GM21526 (cell line): ENCODE results near the gene ARHGAP31.
A peak's percentile ranks its signal among the peaks of the same experiment; 100 is the strongest.
"Not testable (repeated sequence)": the region's sequence is repeated elsewhere in the genome, so short reads cannot be mapped to it uniquely, and the experiment has no call there.

ENCODE experiments used
- ATAC-seq: cut with Tn5 transposase; IDR thresholded peaks from one replicate; pipeline ENCODE4 v1.9.1; 2021; ENCODE audit warnings: moderate library complexity; ENCODE audit not compliant: unreplicated experiment, low FRiP score

Gene ARHGAP31

DNA sequence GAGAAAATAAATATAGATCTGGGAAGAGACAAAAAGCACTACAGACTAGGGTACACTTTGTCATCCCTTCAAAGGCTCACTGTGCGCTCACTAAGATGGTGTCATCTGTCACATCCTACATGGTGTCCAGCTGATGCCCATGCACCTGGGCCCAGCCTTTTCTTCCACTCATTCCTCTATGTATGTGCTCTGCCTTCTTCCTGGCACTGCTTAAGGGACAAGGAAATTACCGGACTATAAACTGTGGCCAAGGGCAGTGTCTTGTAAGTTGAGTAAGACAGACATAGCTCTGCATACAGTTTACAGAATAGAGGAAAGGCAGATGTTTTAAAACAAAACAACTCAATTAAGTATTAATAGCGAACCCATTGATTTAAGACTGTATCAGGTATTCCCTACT is 52.9 kb downstream of the ARHGAP31 start:
- no peak for ATAC-seq

GRCh38 chr3:119349354-119350041 is 55.3 kb downstream of the ARHGAP31 start:
- ATAC-seq, result no peak

- no peak for ATAC-seq
Measured at GRCh38 chr3:119350114-119350513, 55.9 kb downstream of the ARHGAP31 start.

DNA sequence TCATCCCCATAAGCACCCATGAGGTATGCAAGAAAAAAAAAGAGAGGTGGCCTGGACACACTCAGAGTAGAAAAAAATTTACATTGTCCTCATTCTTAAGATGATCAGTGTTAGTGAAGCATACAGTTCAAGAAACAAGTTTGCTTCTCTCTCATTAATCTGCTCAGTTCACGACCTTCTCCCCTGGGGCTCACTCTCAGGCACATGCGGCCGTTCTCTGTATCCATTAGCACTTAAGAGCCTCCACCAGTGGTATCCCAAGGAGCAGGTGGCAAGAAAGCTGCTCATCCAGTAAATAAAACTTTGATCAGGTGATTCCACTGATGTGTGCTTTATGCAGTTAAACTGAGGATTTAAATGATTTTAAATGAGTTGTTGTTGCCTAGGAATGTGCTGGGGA is 57.4 kb downstream of the ARHGAP31 start:
- no peak for ATAC-seq

DNA sequence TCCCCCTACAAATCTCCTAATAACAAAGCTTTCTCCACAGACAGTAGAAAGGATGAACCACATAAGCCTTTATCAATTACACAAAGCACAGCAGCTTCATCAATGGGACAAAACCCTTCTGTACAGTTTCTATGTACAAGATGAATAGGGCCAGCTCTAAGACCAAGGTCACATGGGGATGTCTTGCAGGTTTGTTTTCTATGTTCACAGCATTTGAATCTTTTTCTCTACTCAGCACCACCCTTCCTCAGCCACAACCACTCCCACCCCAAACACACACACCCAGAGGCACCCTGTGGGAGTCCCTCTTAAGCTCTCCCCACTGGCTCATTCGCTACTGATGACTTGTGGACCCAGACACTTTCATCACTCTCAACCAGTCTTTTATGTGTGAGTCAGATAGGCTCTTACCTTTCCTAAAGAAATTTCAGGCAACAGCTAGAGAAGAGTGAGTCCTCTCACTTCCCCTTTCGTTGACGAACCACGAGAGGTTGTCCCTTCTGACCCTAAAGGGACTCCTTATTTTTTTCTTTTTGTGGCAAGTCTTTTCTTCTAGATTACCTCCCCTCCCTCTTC is 57.9 kb downstream of the ARHGAP31 start:
- peak; percentile 97 for ATAC-seq

- ATAC-seq, result no peak
Measured at GRCh38 chr3:119352863-119353527, 58.8 kb downstream of the ARHGAP31 start.

DNA sequence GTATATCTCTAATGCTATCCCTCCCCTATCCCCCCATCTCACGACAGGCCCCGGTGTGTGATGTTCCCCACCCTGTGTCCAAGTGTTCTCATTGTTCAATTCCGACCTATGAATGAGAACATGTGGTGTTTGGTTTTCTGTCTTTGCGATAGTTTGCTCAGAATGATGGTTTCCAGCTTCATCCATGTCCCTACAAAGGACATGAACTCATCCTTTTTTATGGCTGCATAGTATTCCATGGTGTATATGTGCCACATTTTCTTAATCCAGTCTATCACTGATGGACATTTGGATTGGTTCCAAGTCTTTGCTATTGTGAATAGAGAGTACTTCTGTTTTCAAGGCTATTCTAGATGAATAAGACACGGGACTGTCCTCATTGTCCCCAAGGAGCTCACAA is 61.4 kb downstream of the ARHGAP31 start:
- not testable (repeated sequence) for ATAC-seq

DNA sequence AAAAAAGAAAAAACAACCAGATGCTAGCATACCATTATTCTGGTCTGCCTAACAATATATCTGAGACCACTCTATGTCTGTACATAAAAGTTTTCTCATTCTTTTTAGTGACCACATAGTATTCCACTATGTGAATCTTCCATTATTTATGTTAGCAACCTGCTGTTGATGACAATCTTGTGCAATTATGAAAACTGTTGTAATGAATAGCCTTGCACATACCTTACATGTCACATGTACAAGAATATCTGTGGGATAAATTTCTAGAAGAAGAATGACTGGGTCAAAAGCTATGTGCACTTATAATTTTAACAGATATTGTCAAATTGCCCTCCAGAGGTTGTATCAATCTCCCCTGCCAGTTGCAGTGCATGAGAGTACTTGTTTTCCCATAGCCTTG is 62.5 kb downstream of the ARHGAP31 start:
- no peak for ATAC-seq

DNA sequence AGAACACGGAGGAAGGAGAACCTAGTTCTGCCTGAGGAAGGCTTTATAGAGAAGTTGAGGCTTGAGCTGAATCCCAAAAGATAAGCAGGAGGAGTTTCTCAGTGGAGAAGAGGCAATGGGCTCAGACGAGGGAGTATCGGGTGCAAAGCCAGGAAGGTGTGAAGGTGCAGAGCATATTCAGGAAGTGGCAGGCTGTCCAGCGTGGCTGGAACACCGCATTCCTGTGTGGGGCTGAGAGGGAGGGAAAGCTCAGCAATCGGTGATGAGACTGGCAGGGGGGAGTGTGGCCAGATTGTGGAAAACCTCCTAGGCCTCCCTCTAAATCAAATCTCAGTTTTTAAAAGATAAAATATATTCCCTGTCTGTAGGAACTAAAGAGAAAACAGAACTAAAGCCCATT is 63.0 kb downstream of the ARHGAP31 start:
- no peak for ATAC-seq

- ATAC-seq, result peak; percentile 72
Measured at GRCh38 chr3:119359476-119360326, 65.5 kb downstream of the ARHGAP31 start.

DNA sequence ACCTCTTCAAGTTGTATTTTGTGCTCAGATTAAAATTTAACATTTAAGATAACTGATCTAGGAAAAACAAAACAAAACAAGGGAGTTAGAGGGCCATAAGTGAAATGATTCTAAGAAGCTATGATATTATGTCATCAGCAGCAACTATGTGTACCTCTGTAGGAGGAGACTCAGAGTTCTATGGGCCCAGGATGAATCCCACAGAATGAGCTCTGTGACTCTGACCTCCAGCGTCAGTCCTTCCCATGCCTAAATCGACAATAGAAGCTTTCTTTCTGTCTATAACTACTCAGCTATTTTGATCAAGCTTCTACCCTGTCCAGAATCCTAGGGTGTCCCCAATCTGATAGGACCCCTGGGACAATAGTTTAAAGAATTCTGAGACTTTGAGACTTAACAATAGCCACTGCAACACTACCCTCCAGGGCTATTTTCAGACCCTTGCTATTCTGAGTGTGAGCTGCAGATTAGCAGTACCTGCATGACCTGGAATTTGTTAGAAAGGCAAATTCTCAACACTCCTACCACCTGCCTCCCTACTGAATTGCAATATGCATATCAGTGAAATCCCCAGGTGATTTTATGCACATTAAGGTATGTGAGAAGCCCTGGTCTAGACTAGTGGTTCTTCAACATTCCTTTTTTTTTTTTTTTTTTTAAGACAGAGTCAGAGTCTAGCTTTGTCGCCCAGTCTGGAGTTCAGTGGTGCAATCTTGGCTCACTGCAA is 66.7 kb downstream of the ARHGAP31 start:
- ATAC-seq, result no peak

GRCh38 chr3:119362010-119362409 is 67.8 kb downstream of the ARHGAP31 start:
- ATAC-seq, result no peak

DNA sequence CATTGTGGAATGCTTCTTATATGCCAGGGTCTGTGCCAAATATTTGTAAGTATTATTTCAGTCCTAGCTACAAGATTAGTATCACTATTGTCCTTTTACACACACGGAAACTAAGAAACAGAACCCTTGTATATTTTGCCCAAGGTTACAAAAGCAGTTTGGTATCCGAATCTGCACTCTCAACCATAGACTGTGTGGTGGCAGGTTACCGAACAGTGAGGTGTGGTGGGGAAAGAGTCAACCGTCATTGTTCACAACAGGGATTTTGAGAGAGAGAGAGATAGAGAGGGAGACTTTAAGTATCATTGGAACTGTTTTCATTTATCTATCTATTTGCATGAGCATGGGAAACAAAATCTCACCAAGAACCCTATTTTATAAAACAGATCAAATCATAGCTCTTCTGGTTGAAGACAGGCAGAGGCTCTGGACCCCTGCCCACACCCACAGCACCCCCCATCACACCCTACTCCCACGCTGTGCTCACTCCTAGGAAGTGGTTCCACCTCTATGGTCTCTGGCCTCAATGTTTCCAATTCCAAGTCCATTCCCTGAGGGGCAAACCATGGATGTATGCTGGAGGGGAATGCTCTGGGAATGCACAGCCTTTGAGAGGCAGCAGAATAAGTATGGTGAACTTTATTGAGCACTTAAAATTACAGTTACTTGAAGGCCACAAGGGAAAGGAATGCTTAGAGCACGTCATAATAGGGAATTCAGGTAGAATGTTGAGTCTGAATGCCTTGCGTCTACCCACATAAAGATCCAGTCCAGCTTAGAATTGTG is 69.0 kb downstream of the ARHGAP31 start:
- ATAC-seq, result no peak

- ATAC-seq, result no peak
Measured at GRCh38 chr3:119364401-119364800, 70.2 kb downstream of the ARHGAP31 start.

GRCh38 chr3:119365418-119365817 is 71.2 kb downstream of the ARHGAP31 start:
- no peak for ATAC-seq

DNA sequence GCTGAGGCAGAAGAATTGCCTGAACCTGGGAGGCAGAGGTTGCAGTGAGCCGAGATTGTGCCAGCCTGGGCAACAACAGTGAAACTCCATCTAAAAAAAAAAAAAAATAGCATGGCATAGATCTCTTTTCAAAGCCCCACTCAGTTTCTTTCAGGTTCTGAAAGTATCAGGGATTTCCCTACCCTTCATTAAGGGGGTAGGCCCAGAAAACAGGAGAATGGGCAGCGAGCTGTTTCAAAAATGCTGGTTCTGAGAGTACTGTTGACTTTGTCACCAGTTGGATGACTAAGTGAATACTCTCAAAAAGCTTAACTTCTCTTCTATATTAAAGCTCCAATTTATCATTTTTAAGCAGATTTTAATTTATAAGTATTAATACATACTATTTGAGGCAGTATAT is 72.8 kb downstream of the ARHGAP31 start:
- no peak for ATAC-seq

- no peak for ATAC-seq
Measured at GRCh38 chr3:119368298-119368697, 74.1 kb downstream of the ARHGAP31 start.

- not testable (repeated sequence) for ATAC-seq
Measured at GRCh38 chr3:119371786-119372185, 77.6 kb downstream of the ARHGAP31 start.

DNA sequence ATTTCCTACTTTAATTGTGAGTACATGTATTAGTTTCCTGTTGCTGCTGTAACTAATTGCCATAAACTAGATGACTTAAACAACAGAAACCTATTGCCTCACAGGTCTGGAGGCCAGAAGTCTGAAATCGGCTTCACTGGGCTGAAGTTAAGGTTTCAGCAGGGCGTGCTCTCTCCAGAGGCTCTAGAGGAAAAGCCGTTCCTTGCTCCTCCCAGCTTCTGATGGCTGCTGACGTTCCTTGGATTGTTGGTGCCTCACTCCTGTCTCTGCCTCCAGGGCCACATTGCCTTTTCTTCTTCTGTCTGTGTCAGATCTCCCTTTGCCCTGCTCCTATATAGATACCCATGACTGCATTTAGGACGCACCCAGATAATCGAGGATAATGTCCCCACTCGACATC is 80.9 kb downstream of the ARHGAP31 start:
- no peak for ATAC-seq

DNA sequence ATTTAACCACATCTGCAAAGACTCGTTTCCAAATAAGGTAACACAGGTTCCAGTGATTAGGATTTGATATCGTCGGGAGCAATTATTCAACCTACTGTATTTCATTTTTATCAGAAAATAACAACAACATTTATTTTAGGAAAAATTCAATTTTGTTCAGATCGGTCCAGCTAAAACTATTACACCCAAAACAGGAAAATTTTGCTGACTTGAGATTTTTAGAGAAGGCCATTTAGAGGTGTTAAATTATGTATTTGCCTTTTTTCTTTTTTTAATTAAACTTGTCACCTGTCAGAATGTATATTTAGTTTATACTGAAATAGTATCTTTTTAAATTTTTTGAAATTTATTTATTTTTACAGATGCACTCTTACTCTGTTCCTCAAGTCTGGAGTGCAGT is 81.3 kb downstream of the ARHGAP31 start:
- ATAC-seq, result no peak
